ENCODE data around the gene CORO2B. TPM values are rescaled to one million over a fixed set of nuclear protein-coding genes. Genes with fewer than 3 reads are reported as not detected.

The CORO2B gene
- total RNA-seq, 1 experiment from 2014 or later: 3.8 TPM

DNA sequence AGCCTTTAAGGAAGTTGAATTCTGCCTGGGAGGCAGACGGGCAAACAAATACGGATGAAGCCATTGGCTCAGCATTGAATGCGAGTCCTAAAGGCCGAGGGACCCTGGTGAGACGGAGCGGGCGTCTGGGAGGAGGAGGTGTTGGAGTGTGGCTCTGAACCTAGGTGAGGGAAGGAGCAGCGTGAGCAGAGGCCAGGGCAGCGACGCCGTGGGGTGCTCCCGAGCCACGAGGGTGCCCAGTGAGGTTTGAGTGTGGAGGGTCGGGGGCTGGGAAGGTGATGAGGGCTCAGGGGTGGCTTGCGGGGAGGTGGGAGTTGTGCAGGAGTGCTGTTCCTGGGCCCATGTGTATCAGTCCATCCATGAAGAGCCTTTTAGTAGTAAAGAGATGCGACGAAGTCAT is 17.0 kb downstream of the CORO2B start:
- no TSS peak for BruUV-seq (replicated peaks)
- Histone ChIP-seq H3K4me3 (ENCODE audit: low read depth, low read length, poor library complexity, severe bottlenecking) (no peak overlapping the region), H3K27ac (ENCODE audit: low read depth, low read length, poor library complexity, severe bottlenecking) (no peak overlapping the region), H3K4me1 (ENCODE audit: insufficient read depth, low read length, poor library complexity, severe bottlenecking) (peaks cover 16% of the 10 kb centered on the region), H3K36me3 (ENCODE audit: insufficient read depth, low read length, poor library complexity, severe bottlenecking) (no peaks in the 10 kb centered on the region), H3K27me3 (replicated peaks; ENCODE audit: insufficient read depth, low read depth, low read length, poor library complexity) (no peaks in the 10 kb centered on the region), H3K9me3 (ENCODE audit: low read depth, low read length, poor library complexity, severe bottlenecking) (no peaks in the 10 kb centered on the region)
- TF ChIP-seq CTCF (conservative IDR thresholded peaks at IDR 0.05; ENCODE audit: low read depth, low read length): no peak
- no peak for TF ChIP-seq EZH2 (IDR thresholded peaks at IDR 0.05; ENCODE audit: borderline replicate concordance, low read depth, low read length, poor library complexity, severe bottlenecking)
- DNase-seq (ENCODE audit: low spot score): no peak
- POLR2A ChIA-PET (ENCODE audit: low non-redundant PET): no interaction called here
- CTCF ChIA-PET: no interaction called here
- intact Hi-C loops (cut with micrococcal nuclease; ENCODE audit: unreplicated experiment): no loop called here

DNA sequence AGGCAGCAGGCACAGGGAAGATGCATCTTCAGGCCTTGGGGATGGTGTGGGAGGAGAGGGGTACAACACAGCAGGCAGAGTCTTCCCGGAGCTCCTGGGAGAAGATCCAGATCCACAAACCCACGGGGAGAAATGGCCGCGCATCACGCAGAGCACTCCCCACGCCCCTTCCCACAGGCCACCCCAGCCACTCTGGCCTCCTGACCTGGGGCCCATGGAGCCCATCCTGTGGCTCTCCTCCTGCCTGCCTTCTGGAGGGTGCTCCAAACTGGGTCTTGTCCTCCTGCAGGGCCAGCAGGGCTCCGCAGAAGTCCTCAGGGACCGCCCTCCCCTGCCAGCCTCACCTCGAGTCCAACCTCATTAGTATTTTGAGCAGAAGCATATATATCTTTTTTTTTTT is 17.9 kb downstream of the CORO2B start:
- Histone ChIP-seq H3K36me3 (ENCODE audit: insufficient read depth, low read length, poor library complexity, severe bottlenecking) (no peaks in the 10 kb centered on the region), H3K27me3 (replicated peaks; ENCODE audit: insufficient read depth, low read depth, low read length, poor library complexity) (no peaks in the 10 kb centered on the region), H3K9me3 (ENCODE audit: low read depth, low read length, poor library complexity, severe bottlenecking) (no peaks in the 10 kb centered on the region), H3K4me3 (ENCODE audit: low read depth, low read length, poor library complexity, severe bottlenecking) (no peak overlapping the region), H3K27ac (ENCODE audit: low read depth, low read length, poor library complexity, severe bottlenecking) (no peak overlapping the region), H3K4me1 (ENCODE audit: insufficient read depth, low read length, poor library complexity, severe bottlenecking) (peaks cover 19% of the 10 kb centered on the region)
- no peak for DNase-seq (ENCODE audit: low spot score)
- BruUV-seq (replicated peaks): no TSS peak
- no peak for TF ChIP-seq CTCF (conservative IDR thresholded peaks at IDR 0.05; ENCODE audit: low read depth, low read length)
- no peak for TF ChIP-seq EZH2 (IDR thresholded peaks at IDR 0.05; ENCODE audit: borderline replicate concordance, low read depth, low read length, poor library complexity, severe bottlenecking)
- CTCF ChIA-PET: no interaction called here
- intact Hi-C loops (cut with micrococcal nuclease; ENCODE audit: unreplicated experiment): no loop called here
- POLR2A ChIA-PET (ENCODE audit: low non-redundant PET): no interaction called here

GRCh38 chr15:68597581-68597980 is 18.8 kb downstream of the CORO2B start:
- Histone ChIP-seq H3K9me3 (ENCODE audit: low read depth, low read length, poor library complexity, severe bottlenecking) (no peaks in the 10 kb centered on the region), H3K36me3 (ENCODE audit: insufficient read depth, low read length, poor library complexity, severe bottlenecking) (no peaks in the 10 kb centered on the region), H3K4me3 (ENCODE audit: low read depth, low read length, poor library complexity, severe bottlenecking) (no peak overlapping the region), H3K4me1 (ENCODE audit: insufficient read depth, low read length, poor library complexity, severe bottlenecking) (peaks cover 24% of the 10 kb centered on the region), H3K27me3 (replicated peaks; ENCODE audit: insufficient read depth, low read depth, low read length, poor library complexity) (no peaks in the 10 kb centered on the region), H3K27ac (ENCODE audit: low read depth, low read length, poor library complexity, severe bottlenecking) (no peak overlapping the region)
- ChIA-PET CTCF (no interaction called here), POLR2A (ENCODE audit: low non-redundant PET) (no interaction called here)
- intact Hi-C loops (cut with micrococcal nuclease; ENCODE audit: unreplicated experiment): no loop called here
- no TSS peak for BruUV-seq (replicated peaks)
- no peak for TF ChIP-seq CTCF (conservative IDR thresholded peaks at IDR 0.05; ENCODE audit: low read depth, low read length)
- TF ChIP-seq EZH2 (IDR thresholded peaks at IDR 0.05; ENCODE audit: borderline replicate concordance, low read depth, low read length, poor library complexity, severe bottlenecking): no peak
- no peak for DNase-seq (ENCODE audit: low spot score)

Data from A673 (cell line).